HG02571 (cell line): ENCODE measurements around the gene ABHD6.
"Not testable (repeated sequence)": the region's sequence is repeated elsewhere in the genome, so short reads cannot be mapped to it uniquely, and the experiment has no call there.

Experiments used
- ATAC-seq: cut with Tn5 transposase; IDR thresholded peaks from one replicate; pipeline ENCODE4 v1.9.1; 2021; ENCODE audit warnings: mild to moderate bottlenecking, moderate library complexity; ENCODE audit not compliant: unreplicated experiment

ABHD6 gene

DNA sequence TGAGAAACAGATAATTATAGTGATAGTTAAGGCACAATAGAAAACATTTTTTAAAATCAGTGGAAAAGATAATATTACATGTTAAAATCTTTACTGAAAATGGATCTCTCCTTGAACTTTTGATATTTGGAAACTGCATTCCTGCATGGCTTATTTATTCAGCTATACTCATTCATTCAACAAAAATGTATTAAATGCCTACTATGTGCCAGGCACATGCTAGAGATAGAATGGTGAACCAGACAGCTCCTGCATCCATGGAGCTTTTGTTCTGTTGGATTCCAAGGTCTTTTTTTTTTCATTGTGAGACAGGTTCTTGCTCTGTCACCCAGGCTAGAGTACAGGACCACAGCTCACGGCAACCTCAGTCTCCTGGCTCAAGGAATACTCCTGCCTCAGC is 99.6 kb downstream of the ABHD6 start:
- no peak for ATAC-seq

DNA sequence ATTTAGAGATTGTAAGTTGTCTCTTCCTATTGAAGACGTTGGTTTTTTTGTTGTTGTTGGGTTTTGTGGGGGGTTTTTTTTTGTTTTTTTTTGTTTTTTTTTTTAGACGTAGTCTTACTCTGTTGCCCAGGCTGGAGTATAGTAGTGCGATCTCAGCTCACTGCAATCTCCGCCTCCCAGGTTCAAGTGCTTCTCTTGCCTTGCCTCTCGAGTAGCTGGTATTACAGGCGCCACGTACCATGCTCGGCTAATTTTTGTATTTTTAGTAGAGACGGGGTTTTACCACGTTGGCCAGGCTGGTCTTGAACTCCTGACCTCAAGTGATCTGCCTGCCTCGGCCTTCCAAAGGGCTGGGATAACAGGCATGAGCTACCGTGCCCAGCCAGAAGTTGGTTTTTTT is 101.6 kb downstream of the ABHD6 start:
- not testable (repeated sequence) for ATAC-seq

GRCh38 chr3:58340594-58341244 is 103.1 kb downstream of the ABHD6 start:
- ATAC-seq, result no peak

DNA sequence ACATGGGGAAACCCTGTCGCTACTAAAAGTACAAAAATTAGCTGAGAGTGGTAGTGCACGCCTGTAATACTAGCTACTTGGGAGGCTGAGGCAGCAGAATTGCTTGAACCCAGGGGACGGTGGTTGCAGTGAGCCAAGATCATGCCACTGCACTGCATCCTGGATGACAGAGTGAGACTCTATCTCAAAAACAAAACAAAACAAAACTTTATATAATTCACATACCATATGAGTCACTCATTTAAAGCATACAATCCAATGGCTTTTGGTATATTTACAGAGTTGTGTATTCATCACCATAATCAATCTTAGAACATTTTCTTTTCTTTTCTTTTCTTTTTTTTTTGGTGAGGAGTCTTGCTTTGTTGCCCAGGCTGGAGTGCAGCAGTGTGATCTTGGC is 103.8 kb downstream of the ABHD6 start:
- no peak for ATAC-seq

DNA sequence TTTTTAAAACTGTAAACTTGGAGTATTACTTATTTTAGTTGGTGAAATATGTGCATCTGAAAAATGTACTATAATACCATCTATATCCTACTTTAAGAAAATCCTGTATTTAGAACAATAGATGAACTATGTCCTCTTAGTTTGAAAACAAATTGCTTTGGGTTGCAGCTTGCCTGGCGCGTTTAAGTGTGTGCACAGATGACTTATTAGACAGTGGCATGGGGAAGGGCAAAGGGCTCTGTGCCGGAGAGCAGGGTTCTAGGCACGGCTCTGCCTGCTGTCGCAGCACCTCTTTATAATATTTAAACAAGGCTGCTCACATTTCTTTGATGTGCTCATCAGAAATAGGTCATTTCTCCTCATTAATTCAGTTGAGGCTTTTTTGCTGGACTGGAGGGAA is 105.1 kb downstream of the ABHD6 start:
- no peak for ATAC-seq
